Liver (tissue), 3 donors: ENCODE measurements around the gene RPS29.

Experiments used
- CTCF ChIP-seq: fragments of 150-350 bp; IDR thresholded peaks from 2 replicates; pipeline ENCODE4 v1.5.1; 2017; ENCODE audit warnings: improper control_type of control experiment, low read depth, low read length; ENCODE audit not compliant: missing input control
- EGR1 ChIP-seq, 2 donors: IDR thresholded peaks; 2 replicates each; pipeline ENCODE4 v1.6.1; 2016 to 2018; ENCODE audit warnings: antibody characterized with exemption in 2 of 2, low read depth in 2 of 2
- FOXA1 ChIP-seq: IDR thresholded peaks from 2 replicates; pipeline ENCODE4 v1.6.1; 2016; ENCODE audit warnings: antibody characterized with exemption
- GABPA ChIP-seq, 2 donors: IDR thresholded peaks in 1 of 2; conservative IDR thresholded peaks in 1 of 2; 2 replicates each; pipeline ENCODE4 v1.6.1; 2016; ENCODE audit warnings: antibody characterized with exemption in 2 of 2, mild to moderate bottlenecking in 1 of 2, moderate library complexity in 1 of 2
- RAD21 ChIP-seq, 2 donors: IDR thresholded peaks; 2 replicates each; pipeline ENCODE4 v1.6.1; 2016; ENCODE audit warnings: antibody characterized with exemption in 2 of 2, mild to moderate bottlenecking in 2 of 2
- SP1 ChIP-seq: IDR thresholded peaks from 2 replicates; pipeline ENCODE4 v1.6.1; 2018; ENCODE audit warnings: antibody characterized with exemption, mild to moderate bottlenecking
- TAF1 ChIP-seq: conservative IDR thresholded peaks from 2 replicates; pipeline ENCODE4 v1.6.1; 2016; ENCODE audit warnings: antibody characterized with exemption, mild to moderate bottlenecking
- YY1 ChIP-seq: IDR thresholded peaks from 2 replicates; pipeline ENCODE4 v1.6.1; 2016; ENCODE audit warnings: antibody characterized with exemption, mild to moderate bottlenecking
- TF ChIP-seq, protein P1 (sequence below): IDR thresholded peaks from 2 replicates; pipeline ENCODE4 v1.6.1; 2016; ENCODE audit warnings: antibody characterized with exemption
- donor health status: healthy.
- donor health status: healthy.

- TF ChIP-seq CTCF (no peak), EGR1 (IDR thresholded peaks at IDR 0.05; ENCODE audit: low read depth in 2 of 2) (peak in 1 of 2 donors; percentile 23), TAF1 (peak; percentile 74), FOXA1 (no peak), SP1 (peak; percentile 27), YY1 (peak; percentile 96), RAD21 (IDR thresholded peaks at IDR 0.05) (peak; percentile 10 to 26), GABPA (IDR thresholded peaks at IDR 0.05 in 1 of 2, conservative IDR thresholded peaks at IDR 0.05 in 1 of 2) (peak in 1 of 2 donors; percentile 27)
- TF ChIP-seq, protein P1, sequence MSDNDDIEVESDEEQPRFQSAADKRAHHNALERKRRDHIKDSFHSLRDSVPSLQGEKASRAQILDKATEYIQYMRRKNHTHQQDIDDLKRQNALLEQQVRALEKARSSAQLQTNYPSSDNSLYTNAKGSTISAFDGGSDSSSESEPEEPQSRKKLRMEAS: no peak
Observed at GRCh38 chr14:49598485-49599300, 12.5 kb upstream of the RPS29 start, which contains the start of gene LRR1.
